ENCODE data around the gene SOX6. TPM values are rescaled to one million over a fixed set of nuclear protein-coding genes. Genes with fewer than 3 reads are reported as not detected.
"Not testable (repeated sequence)": the region's sequence is repeated elsewhere in the genome, so short reads cannot be mapped to it uniquely, and the experiment has no call there.

SOX6 gene
- total RNA-seq, 2 experiments from 2014 or later, result 0.13 TPM; not detected in 1

GRCh38 chr11:16070573-16070972 is 285.8 kb downstream of the SOX6 start:
- H4K20me1 ChIP-seq (ENCODE audit: insufficient read depth, low read length), result no peaks in the 10 kb centered on the region
- BruUV-seq (replicated peaks), result no TSS peak
- no peaks in the 10 kb centered on the region for H3K79me2 ChIP-seq (ENCODE audit: insufficient read depth, low read depth, low read length)
- CTCF ChIA-PET (ENCODE audit: unreplicated experiment), result no interaction called here
- POLR2A ChIA-PET, result interaction anchor here (0.6 kb wide), 1 partner anchor 104 kb away, joined by 3 read pairs; no protein-coding TSS in a partner anchor
- no peaks in the 10 kb centered on the region for H3K36me3 ChIP-seq (ENCODE audit: insufficient read depth, low read length)
- H3K4me2 ChIP-seq (ENCODE audit: low read length), result no peak overlapping the region
- H2AFZ ChIP-seq (ENCODE audit: low read length), result no peak overlapping the region
- intact Hi-C loops (cut with micrococcal nuclease; ENCODE audit: unreplicated experiment), result no loop called here
- H3K27ac ChIP-seq (ENCODE audit: low read depth, low read length, poor library complexity, severe bottlenecking), result no peak overlapping the region
- no peak for TF ChIP-seq EZH2phosphoT487 (IDR thresholded peaks at IDR 0.05; ENCODE audit: borderline replicate concordance, low read depth, low read length)
- TF ChIP-seq CTCF (conservative IDR thresholded peaks at IDR 0.05; ENCODE audit: low read length), result no peak
- no peak for DNase-seq (ENCODE audit: low spot score)
- H3K9me2 ChIP-seq (ENCODE audit: insufficient read depth, low read length), result no peaks in the 10 kb centered on the region
- H3K4me3 ChIP-seq (ENCODE audit: low read depth, low read length, poor library complexity, severe bottlenecking), result no peak overlapping the region
- no peaks in the 10 kb centered on the region for H3K9me3 ChIP-seq (ENCODE audit: low read length)
- no peaks in the 10 kb centered on the region for H3K4me1 ChIP-seq (ENCODE audit: insufficient read depth, low read length, poor library complexity, severe bottlenecking)

- BruUV-seq (replicated peaks); H3K79me2 ChIP-seq (ENCODE audit: insufficient read depth, low read depth, low read length): not testable (repeated sequence)
Observed at GRCh38 chr11:16067268-16067667, 289.1 kb downstream of the SOX6 start.

GRCh38 chr11:16059332-16059731 is 297.0 kb downstream of the SOX6 start:
- CTCF ChIA-PET (ENCODE audit: unreplicated experiment), result interaction anchor here (0.5 kb wide), 1 partner anchor 16 kb away, joined by 3 read pairs; no protein-coding TSS in a partner anchor
- intact Hi-C loops (cut with micrococcal nuclease; ENCODE audit: unreplicated experiment), result no loop called here

More at GRCh38 chr11:16067268-16067667, 289.1 kb downstream of the SOX6 start:
- H3K9me3 ChIP-seq (ENCODE audit: low read length); H2AFZ ChIP-seq (ENCODE audit: low read length); H3K4me3 ChIP-seq (ENCODE audit: low read depth, low read length, poor library complexity, severe bottlenecking); H3K4me2 ChIP-seq (ENCODE audit: low read length); CTCF ChIA-PET (ENCODE audit: unreplicated experiment); H3K36me3 ChIP-seq (ENCODE audit: insufficient read depth, low read length); intact Hi-C loops (cut with micrococcal nuclease; ENCODE audit: unreplicated experiment); H4K20me1 ChIP-seq (ENCODE audit: insufficient read depth, low read length); DNase-seq (ENCODE audit: low spot score); POLR2A ChIA-PET; H3K27ac ChIP-seq (ENCODE audit: low read depth, low read length, poor library complexity, severe bottlenecking); H3K4me1 ChIP-seq (ENCODE audit: insufficient read depth, low read length, poor library complexity, severe bottlenecking); H3K9me2 ChIP-seq (ENCODE audit: insufficient read depth, low read length): not testable (repeated sequence)

More at GRCh38 chr11:16059332-16059731, 297.0 kb downstream of the SOX6 start:
- TF ChIP-seq EZH2phosphoT487 (IDR thresholded peaks at IDR 0.05; ENCODE audit: borderline replicate concordance, low read depth, low read length) (no peak), CTCF (conservative IDR thresholded peaks at IDR 0.05; ENCODE audit: low read length) (no peak)
- Histone ChIP-seq H3K27ac (ENCODE audit: low read depth, low read length, poor library complexity, severe bottlenecking) (no peak overlapping the region), H3K4me1 (ENCODE audit: insufficient read depth, low read length, poor library complexity, severe bottlenecking) (no peaks in the 10 kb centered on the region), H3K9me2 (ENCODE audit: insufficient read depth, low read length) (no peaks in the 10 kb centered on the region), H3K9me3 (ENCODE audit: low read length) (no peaks in the 10 kb centered on the region), H2AFZ (ENCODE audit: low read length) (no peak overlapping the region), H3K36me3 (ENCODE audit: insufficient read depth, low read length) (no peaks in the 10 kb centered on the region), H3K4me2 (ENCODE audit: low read length) (no peak overlapping the region), H3K79me2 (ENCODE audit: insufficient read depth, low read depth, low read length) (no peaks in the 10 kb centered on the region), H4K20me1 (ENCODE audit: insufficient read depth, low read length) (no peaks in the 10 kb centered on the region), H3K4me3 (ENCODE audit: low read depth, low read length, poor library complexity, severe bottlenecking) (no peak overlapping the region)
- POLR2A ChIA-PET, result no interaction called here
- BruUV-seq (replicated peaks), result no TSS peak
- no peak for DNase-seq (ENCODE audit: low spot score)

All from OCI-LY7 (cell line).